ENCODE data around the gene ZBTB49.

GRCh38 chr4:4338210-4339001 lies 48.4 kb downstream of the ZBTB49 start:
- TF ChIP-seq POLR2A (IDR thresholded peaks at IDR 0.05; ENCODE audit: low read depth, low read length) (no peak), SPI1 (IDR thresholded peaks at IDR 0.05; ENCODE audit: low read depth, low read length) (no peak), TAF1 (IDR thresholded peaks at IDR 0.05; ENCODE audit: low read depth, low read length) (no peak), POLR2AphosphoS5 (IDR thresholded peaks at IDR 0.05; ENCODE audit: low read depth, low read length) (no peak)

All from GM12891 (cell line).